Activated naive CD8-positive, alpha-beta T cell treated with anti-CD3 and anti-CD28 coated beads, Interleukin-2, amount 10 ng/mL, durations not matched to agents 7 days and 5 days (primary cell): ENCODE results near the gene PICALM. TPM values are rescaled to one million over a fixed set of nuclear protein-coding genes. Genes with fewer than 3 reads are reported as not detected.

Experiments used
- ATAC-seq: fragments of 150-1000 bp; cut with Tn5 transposase; one replicate; pipeline ENCODE4 v1.10.0; 2021; ENCODE audit warnings: low read depth, moderate library complexity
- POLR2A ChIA-PET: fragments of 350-600 bp; sonication (Branson Sonifier 250); formaldehyde crosslinking; loops from one replicate; lab custom pipeline; 2021; ENCODE audit warnings: antibody characterized with exemption; lab: Charles Lee
- DNase-seq: peaks from one replicate; pipeline ENCODE4 v3.0.0; 2021
- H3K27ac Mint-ChIP-seq: one replicate; pipeline ENCODE4 v1.8.0; 2022; ENCODE audit warnings: mild to moderate bottlenecking, mixed read lengths
- H3K27me3 Mint-ChIP-seq: one replicate; pipeline ENCODE4 v1.8.0; 2022; ENCODE audit warnings: mild to moderate bottlenecking, moderate library complexity, mixed read lengths
- H3K36me3 Mint-ChIP-seq: one replicate; pipeline ENCODE4 v1.8.0; 2021; ENCODE audit warnings: mild to moderate bottlenecking, mixed read lengths
- H3K4me1 Mint-ChIP-seq: one replicate; pipeline ENCODE4 v1.8.0; 2021; ENCODE audit warnings: mixed read lengths
- H3K4me3 Mint-ChIP-seq: one replicate; pipeline ENCODE4 v1.8.0; 2022; ENCODE audit warnings: mild to moderate bottlenecking, moderate library complexity, mixed read lengths
- H3K9me3 Mint-ChIP-seq: one replicate; pipeline ENCODE4 v1.8.0; 2021; ENCODE audit warnings: mixed read lengths
- total RNA-seq, 2 experiments: library from RNA; stranded (reverse); gene quantifications; one replicate each; pipeline ENCODE4 v1.2.3, GENCODE V29; 2021

PICALM gene
- total RNA-seq, 2 experiments from 2014 or later, result 103 to 115 TPM

DNA sequence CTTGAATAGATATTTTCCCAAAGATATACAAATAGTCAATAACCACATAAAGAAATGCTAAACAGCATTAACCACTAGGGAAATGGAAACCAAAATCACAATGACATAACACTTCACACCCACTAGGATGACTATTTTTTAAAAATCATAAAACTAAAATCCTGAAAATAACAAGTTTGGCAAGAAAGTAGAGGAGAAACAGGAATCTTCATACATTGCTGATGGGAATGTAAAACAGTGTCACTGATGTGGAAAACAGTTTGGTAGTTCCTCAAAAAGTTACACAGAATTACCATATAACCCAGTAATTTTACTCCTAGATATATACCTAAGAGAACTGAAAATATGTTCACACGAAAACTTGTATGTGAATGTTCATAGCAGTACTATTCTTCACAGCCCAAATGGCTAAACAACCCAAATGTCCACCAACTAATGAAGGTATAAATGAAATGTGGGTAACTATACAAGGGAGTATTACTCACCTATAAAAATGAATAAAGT lies 12.5 kb downstream of the PICALM start:
- POLR2A ChIA-PET, result no interaction called here
- Mint-ChIP-seq H3K27me3 (no peaks in the 10 kb centered on the region), H3K36me3 (peaks cover 43% of the 10 kb centered on the region), H3K27ac (no peak overlapping the region), H3K4me1 (peaks cover 49% of the 10 kb centered on the region), H3K4me3 (no peak overlapping the region), H3K9me3 (peaks cover 3% of the 10 kb centered on the region)
- DNase-seq (no peak), ATAC-seq (no peak)

DNA sequence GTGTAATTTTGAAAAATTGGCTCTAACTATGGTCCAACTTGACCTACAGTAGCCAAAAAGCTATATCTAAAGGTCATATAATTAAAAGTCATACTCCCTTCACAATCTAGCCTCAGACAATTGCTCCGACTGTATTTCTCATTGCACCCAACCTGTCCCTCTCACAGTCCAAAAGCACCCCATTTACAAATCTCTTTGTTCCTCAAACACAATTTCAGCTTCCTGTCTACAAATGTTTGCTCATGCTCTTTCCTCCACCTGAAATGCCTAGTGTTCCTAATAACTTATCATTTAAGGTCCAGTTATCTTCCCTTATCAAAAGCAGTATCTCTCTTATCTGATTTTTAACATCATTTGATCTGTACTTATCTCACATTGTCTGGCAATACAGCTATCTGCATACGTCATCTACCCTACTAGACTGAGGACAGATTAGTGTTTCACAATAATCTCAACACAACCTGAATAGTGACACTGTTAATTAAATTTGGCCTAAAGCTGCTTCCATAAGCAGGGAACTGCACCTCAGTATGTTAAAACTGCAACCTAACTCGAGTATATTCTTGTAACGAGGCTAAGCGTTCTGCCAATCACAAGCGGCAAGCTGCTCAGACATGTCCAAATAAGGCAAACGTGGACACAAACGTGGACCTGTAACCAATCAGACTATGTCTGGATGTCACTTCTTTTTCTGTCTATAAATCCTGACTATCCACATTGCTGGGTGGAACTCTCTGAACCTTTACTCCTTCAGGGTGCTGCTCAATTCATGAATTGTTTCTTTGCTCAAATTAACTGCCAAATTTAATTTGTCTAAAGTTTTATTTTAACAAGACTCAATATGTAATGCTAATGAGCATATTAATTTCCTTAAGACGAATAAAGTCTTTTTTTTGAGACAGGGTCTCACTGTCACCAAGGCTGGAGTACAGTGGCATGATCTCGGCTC lies 15.9 kb downstream of the PICALM start:
- Mint-ChIP-seq H3K27me3 (no peaks in the 10 kb centered on the region), H3K27ac (no peak overlapping the region), H3K4me3 (no peak overlapping the region), H3K36me3 (peaks cover 46% of the 10 kb centered on the region), H3K9me3 (peaks cover 3% of the 10 kb centered on the region), H3K4me1 (peaks cover 44% of the 10 kb centered on the region)
- no peak for ATAC-seq
- no peak for DNase-seq
- POLR2A ChIA-PET, result no interaction called here

- Mint-ChIP-seq H3K9me3 (peaks cover 3% of the 10 kb centered on the region), H3K27ac (no peak overlapping the region), H3K27me3 (no peaks in the 10 kb centered on the region), H3K36me3 (peaks cover 35% of the 10 kb centered on the region), H3K4me3 (no peak overlapping the region), H3K4me1 (peaks cover 52% of the 10 kb centered on the region)
- DNase-seq (no peak), ATAC-seq (no peak)
- POLR2A ChIA-PET, result no interaction called here
Measured at GRCh38 chr11:86050196-86050709, 18.6 kb downstream of the PICALM start.

DNA sequence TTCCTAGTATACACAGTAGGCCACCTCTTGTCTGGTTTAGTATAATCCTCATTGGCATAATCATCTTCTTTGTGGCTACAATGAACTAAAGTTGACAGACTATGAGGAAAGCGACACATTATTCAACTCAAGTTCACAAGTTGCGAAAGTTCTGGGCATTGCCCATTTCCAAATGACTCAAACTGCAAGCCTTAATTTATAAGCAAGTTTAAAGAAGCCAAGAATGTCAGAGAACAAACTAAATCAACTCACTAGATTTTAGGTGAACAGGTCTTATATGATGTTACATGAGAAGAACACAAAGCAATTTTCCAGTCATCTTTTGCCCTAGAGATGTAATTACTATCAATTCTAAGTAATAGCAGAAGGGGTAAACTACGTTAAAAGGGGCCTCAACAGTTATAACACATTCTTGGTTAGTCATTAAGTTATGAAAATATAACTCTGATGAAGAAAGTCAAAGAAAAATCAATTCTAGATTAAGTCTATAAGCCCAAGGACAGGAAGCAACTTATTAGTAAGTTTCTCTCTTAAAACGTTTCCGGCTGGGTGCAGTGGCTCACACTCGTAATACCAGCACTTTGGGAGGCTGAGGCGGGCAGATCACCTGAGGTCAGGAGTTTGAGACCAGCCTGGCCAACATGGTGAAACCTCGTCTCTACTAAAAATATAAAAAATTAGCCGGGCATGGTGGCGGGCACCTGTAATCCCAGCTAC lies 21.5 kb downstream of the PICALM start:
- no peaks in the 10 kb centered on the region for H3K9me3 Mint-ChIP-seq
- H3K4me1 Mint-ChIP-seq, result peaks cover 54% of the 10 kb centered on the region
- H3K27ac Mint-ChIP-seq, result peak overlapping the region; percentile 57
- POLR2A ChIA-PET, result interaction anchor here (1.0 kb wide), 1 partner anchor 146 kb away, joined by 3 read pairs; no protein-coding TSS in a partner anchor
- ATAC-seq, result peak; percentile 20
- H3K36me3 Mint-ChIP-seq, result peaks cover 21% of the 10 kb centered on the region
- H3K27me3 Mint-ChIP-seq, result no peaks in the 10 kb centered on the region
- H3K4me3 Mint-ChIP-seq, result peak overlapping the region; percentile 49
- no peak for DNase-seq

DNA sequence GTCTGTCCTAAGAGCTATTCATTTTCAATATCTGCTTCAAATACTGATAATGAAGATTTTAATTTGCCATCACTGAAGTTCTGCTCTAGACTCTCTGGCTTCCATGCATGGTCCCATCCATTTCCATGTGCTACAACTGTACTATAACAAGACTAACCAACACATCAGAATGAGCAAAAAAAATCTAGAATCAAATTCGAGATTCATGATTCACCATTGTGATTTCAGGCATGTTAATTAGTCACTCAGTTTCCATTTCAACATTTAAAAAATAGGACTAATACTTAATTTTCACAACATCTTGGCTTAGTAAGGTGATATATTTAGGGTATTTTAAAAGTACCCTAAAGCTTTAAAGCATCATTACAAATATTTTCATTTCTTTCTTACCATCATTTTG lies 22.8 kb downstream of the PICALM start:
- H3K4me3 Mint-ChIP-seq, result peak overlapping the region; percentile 14
- no peak for ATAC-seq
- POLR2A ChIA-PET, result no interaction called here
- H3K27ac Mint-ChIP-seq, result no peak overlapping the region
- peaks cover 61% of the 10 kb centered on the region for H3K4me1 Mint-ChIP-seq
- no peak for DNase-seq
- peaks cover 18% of the 10 kb centered on the region for H3K36me3 Mint-ChIP-seq
- H3K27me3 Mint-ChIP-seq, result no peaks in the 10 kb centered on the region
- no peaks in the 10 kb centered on the region for H3K9me3 Mint-ChIP-seq

GRCh38 chr11:86043765-86044503 lies 24.9 kb downstream of the PICALM start:
- Mint-ChIP-seq H3K4me1 (peaks cover 54% of the 10 kb centered on the region), H3K4me3 (no peak overlapping the region), H3K9me3 (no peaks in the 10 kb centered on the region), H3K27ac (peak overlapping the region; percentile 11), H3K36me3 (peaks cover 5% of the 10 kb centered on the region), H3K27me3 (no peaks in the 10 kb centered on the region)
- DNase-seq (no peak), ATAC-seq (no peak)
- POLR2A ChIA-PET, result interaction anchor here (0.8 kb wide), 1 partner anchor 150 kb away, joined by 5 read pairs; no protein-coding TSS in a partner anchor

DNA sequence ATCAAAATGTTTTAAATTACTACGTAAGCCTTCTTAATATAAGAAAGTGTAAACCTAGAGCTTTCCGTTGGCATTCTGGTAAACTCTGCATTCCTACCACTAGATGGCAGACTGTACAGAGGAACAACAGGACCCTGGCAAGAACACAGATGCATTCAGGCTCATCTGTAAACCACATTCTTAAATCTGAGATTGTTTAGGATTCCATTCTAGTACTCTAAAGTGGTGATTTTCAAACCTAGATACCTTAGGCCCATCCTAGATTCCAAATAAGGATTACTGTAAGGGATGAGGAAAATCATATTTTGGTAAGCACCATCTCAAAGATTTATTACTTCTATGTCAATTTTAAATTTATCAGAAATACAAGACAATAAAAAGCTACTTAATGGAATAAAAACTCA lies 26.9 kb downstream of the PICALM start:
- Mint-ChIP-seq H3K27me3 (no peaks in the 10 kb centered on the region), H3K36me3 (no peaks in the 10 kb centered on the region), H3K27ac (no peak overlapping the region), H3K9me3 (no peaks in the 10 kb centered on the region), H3K4me1 (peaks cover 42% of the 10 kb centered on the region), H3K4me3 (no peak overlapping the region)
- DNase-seq, result no peak
- POLR2A ChIA-PET, result interaction anchor here (1.3 to 1.7 kb wide), 2 partner anchors 26 to 152 kb away, joined by 3 to 9 read pairs; no protein-coding TSS in a partner anchor
- ATAC-seq, result peak; percentile 92

DNA sequence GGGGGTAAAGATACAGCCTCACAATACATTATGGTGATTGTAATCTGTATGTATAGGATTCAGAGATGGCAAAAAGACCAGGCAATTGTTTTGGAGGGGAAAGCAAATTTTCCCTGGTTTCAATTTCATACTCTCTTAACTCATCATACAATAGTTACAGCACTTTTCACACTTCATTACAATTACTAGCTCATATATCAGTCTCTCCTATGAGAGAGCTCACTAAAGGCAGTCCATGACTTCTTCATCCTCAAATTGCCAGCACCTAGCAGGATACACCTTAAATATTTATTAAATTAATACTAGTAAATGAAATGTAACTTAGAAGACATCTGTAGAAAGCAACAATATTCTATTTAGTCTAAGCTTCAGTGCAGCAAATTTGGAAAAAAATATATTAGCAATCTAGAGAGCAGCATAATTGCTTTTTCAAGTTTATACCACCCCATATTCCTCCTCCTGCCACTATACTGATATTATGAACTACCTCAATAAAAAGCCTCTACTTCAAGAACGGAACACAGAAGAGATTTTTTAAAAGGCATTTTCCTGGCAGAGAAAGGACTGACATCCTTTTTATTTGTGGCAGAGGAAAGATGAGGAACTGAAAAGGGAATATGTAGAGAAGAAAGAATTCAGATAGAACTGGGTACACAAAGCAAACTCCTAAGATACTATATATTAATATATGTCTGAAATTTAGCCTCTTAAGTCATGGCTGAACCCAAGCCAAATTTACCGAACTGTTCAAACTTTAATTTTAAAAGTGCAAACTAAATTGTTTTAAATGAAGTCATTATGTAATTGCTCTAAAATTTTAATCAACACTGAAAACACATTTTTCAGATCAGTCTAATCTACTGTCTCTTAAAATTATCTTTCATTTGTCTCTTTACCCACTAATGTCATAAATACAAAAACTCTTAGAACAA lies 27.7 kb downstream of the PICALM start:
- ATAC-seq, result no peak
- Mint-ChIP-seq H3K27me3 (no peaks in the 10 kb centered on the region), H3K4me1 (peaks cover 36% of the 10 kb centered on the region), H3K9me3 (no peaks in the 10 kb centered on the region), H3K27ac (no peak overlapping the region), H3K36me3 (no peaks in the 10 kb centered on the region), H3K4me3 (no peak overlapping the region)
- no peak for DNase-seq
- POLR2A ChIA-PET, result interaction anchor here (0.5 to 1.7 kb wide), 3 partner anchors 26 to 152 kb away, joined by 3 to 9 read pairs (median 3); partner anchors contain the start of gene PICALM

DNA sequence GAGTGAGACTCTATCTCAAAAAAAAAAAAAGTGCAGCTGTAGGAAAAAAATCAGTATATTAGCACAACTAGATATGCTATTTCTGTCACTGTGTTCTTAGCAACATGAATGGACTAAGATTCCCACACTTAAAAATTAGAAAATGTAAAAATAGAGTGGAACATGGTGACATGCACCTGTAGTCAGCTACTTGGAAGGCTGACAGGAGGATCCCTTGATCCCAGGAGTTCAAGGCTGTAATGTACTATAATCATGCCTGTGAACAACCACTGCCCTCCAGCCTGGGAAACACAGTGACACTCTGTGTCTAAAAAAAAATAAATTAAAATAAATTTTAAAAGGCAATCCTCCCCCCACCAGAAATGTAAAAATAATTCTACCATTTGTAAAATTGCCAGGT lies 29.8 kb downstream of the PICALM start:
- DNase-seq (no peak), ATAC-seq (no peak)
- Mint-ChIP-seq H3K4me1 (peaks cover 27% of the 10 kb centered on the region), H3K27ac (no peak overlapping the region), H3K36me3 (no peaks in the 10 kb centered on the region), H3K4me3 (no peak overlapping the region), H3K9me3 (no peaks in the 10 kb centered on the region), H3K27me3 (no peaks in the 10 kb centered on the region)
- POLR2A ChIA-PET, result no interaction called here

DNA sequence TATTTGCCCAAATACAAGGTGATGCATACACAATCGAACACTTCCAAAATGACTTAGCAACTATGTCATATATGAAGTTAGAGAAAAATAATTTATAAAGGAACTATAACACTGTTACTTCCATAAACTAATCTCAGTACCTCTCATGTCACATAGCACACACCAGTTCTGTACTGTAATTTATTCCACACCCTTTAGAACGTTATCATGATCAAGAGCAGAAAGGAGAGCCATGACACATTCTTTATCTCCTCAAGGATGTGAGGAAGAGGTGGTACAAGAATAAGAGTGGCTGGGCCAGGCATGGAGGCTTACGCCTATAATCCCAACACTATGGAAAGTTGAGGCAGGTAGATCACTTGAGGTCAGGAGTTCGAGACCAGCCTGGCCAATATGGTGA lies 31.1 kb downstream of the PICALM start:
- no peak overlapping the region for H3K4me3 Mint-ChIP-seq
- POLR2A ChIA-PET, result no interaction called here
- ATAC-seq (no peak), DNase-seq (no peak)
- H3K27ac Mint-ChIP-seq, result no peak overlapping the region
- H3K36me3 Mint-ChIP-seq, result no peaks in the 10 kb centered on the region
- H3K27me3 Mint-ChIP-seq, result no peaks in the 10 kb centered on the region
- H3K9me3 Mint-ChIP-seq, result no peaks in the 10 kb centered on the region
- peaks cover 17% of the 10 kb centered on the region for H3K4me1 Mint-ChIP-seq

DNA sequence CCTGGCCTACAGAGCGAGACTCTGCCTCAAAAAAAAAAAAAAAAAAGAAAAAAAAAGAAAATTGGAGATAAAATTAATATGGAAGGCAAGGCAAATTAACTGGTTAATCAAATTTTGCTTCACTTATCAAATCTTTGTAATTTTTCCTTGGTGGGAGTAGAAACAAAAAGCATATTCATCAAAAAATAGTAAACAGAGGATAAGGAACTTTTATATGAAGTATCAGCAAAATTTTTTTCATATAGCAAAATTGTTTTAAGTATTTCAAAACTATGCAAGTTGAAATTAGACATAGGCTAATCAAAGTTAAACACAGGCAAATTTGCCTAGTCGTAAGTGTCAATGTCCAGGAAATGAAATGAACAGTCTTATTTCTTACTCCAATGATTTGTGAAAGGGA lies 33.0 kb downstream of the PICALM start:
- POLR2A ChIA-PET, result interaction anchor here (0.6 kb wide), 1 partner anchor 96 kb away, joined by 3 read pairs; no protein-coding TSS in a partner anchor
- DNase-seq (no peak), ATAC-seq (no peak)
- Mint-ChIP-seq H3K27me3 (no peaks in the 10 kb centered on the region), H3K36me3 (no peaks in the 10 kb centered on the region), H3K4me3 (no peak overlapping the region), H3K4me1 (peaks cover 6% of the 10 kb centered on the region), H3K9me3 (no peaks in the 10 kb centered on the region), H3K27ac (no peak overlapping the region)

GRCh38 chr11:86035164-86035563 lies 33.7 kb downstream of the PICALM start:
- H3K27me3 Mint-ChIP-seq, result no peaks in the 10 kb centered on the region
- H3K27ac Mint-ChIP-seq, result no peak overlapping the region
- POLR2A ChIA-PET, result no interaction called here
- H3K4me3 Mint-ChIP-seq, result no peak overlapping the region
- ATAC-seq (no peak), DNase-seq (no peak)
- H3K36me3 Mint-ChIP-seq, result no peaks in the 10 kb centered on the region
- H3K9me3 Mint-ChIP-seq, result no peaks in the 10 kb centered on the region
- H3K4me1 Mint-ChIP-seq, result peaks cover 4% of the 10 kb centered on the region
